IMR-90 (cell line): ENCODE measurements around the gene UNC13C. TPM values are rescaled to one million over a fixed set of nuclear protein-coding genes. Genes with fewer than 3 reads are reported as not detected.

ENCODE experiments used
- ATAC-seq: fragments of 200-7000 bp; cut with Tn5 transposase; 2 replicates; pipeline ENCODE4 v1.9.1; 2020; ENCODE audit warnings: low read depth, mild to moderate bottlenecking, moderate library complexity
- BruUV-seq: library from RNA; stranded (reverse); fragments of 400-500 nt; replicated peaks from 2 replicates; lab custom pipeline; 2021; lab: Mats Ljungman, UMichigan
- CTCF ChIA-PET: fragments of 300-600 bp; formaldehyde crosslinking; extraction: SDS; loops from one replicate; lab custom pipeline; 2021; ENCODE audit warnings: antibody characterized with exemption; lab: Yijun Ruan, JAX
- POLR2A ChIA-PET: fragments of 300-600 bp; sonication (Branson Sonifier 250); formaldehyde crosslinking; loops from one replicate; lab custom pipeline; 2022; ENCODE audit warnings: antibody characterized with exemption; ENCODE audit not compliant: unreplicated experiment; lab: Charles Lee
- DNase-seq: peaks from one replicate; pipeline ENCODE4 v3.0.0; 2013
- H2AFZ ChIP-seq: replicated peaks from 2 replicates; pipeline ENCODE3; 2013; ENCODE audit warnings: low read length, mild to moderate bottlenecking; ENCODE audit not compliant: poor library complexity
- H2AK5ac ChIP-seq: 2 replicates; pipeline ENCODE4 v1.6.1; 2013; ENCODE audit warnings: low read depth, low read length, inconsistent platforms
- H2AK9ac ChIP-seq: replicated peaks from 2 replicates; pipeline ENCODE3; 2013; ENCODE audit warnings: mild to moderate bottlenecking, low read depth, low read length, moderate library complexity; ENCODE audit not compliant: poor library complexity
- H2BK120ac ChIP-seq: 2 replicates; pipeline ENCODE4 v1.6.1; 2013; ENCODE audit warnings: low read depth, low read length, inconsistent platforms
- H2BK15ac ChIP-seq: 3 replicates; pipeline ENCODE4 v1.6.1; 2013; ENCODE audit warnings: low read depth, low read length, inconsistent platforms
- H2BK20ac ChIP-seq: 2 replicates; pipeline ENCODE4 v1.6.1; 2013; ENCODE audit warnings: low read depth, mild to moderate bottlenecking, inconsistent platforms, low read length, moderate library complexity
- H2BK5ac ChIP-seq: 2 replicates; pipeline ENCODE4 v1.6.1; 2013; ENCODE audit warnings: mild to moderate bottlenecking, low read depth, low read length, inconsistent platforms; ENCODE audit not compliant: poor library complexity, severe bottlenecking
- H3K14ac ChIP-seq: replicated peaks from 2 replicates; pipeline ENCODE4 v1.6.1; 2013; ENCODE audit warnings: low read depth, low read length, inconsistent platforms
- H3K18ac ChIP-seq: 2 replicates; pipeline ENCODE4 v1.6.1; 2013; ENCODE audit warnings: low read depth, low read length, control low read depth
- H3K23ac ChIP-seq: 2 replicates; pipeline ENCODE4 v1.6.1; 2013; ENCODE audit warnings: low read depth, low read length, inconsistent platforms
- H3K27ac ChIP-seq: 2 replicates; pipeline ENCODE4 v1.5.1; 2013; ENCODE audit warnings: mild to moderate bottlenecking, control low read depth, low read length; ENCODE audit not compliant: insufficient read depth
- H3K27me3 ChIP-seq: 2 replicates; pipeline ENCODE4 v1.6.1; 2013; ENCODE audit warnings: low read length; ENCODE audit not compliant: control insufficient read depth, insufficient read depth
- H3K36me3 ChIP-seq: 2 replicates; pipeline ENCODE4 v1.6.1; 2013; ENCODE audit warnings: low read length, mixed read lengths; ENCODE audit not compliant: control insufficient read depth, insufficient read depth
- H3K4ac ChIP-seq: 2 replicates; pipeline ENCODE4 v1.6.1; 2013; ENCODE audit warnings: low read depth, low read length, inconsistent platforms
- H3K4me1 ChIP-seq: 2 replicates; pipeline ENCODE4 v1.6.1; 2013; ENCODE audit warnings: low read length, mixed read lengths; ENCODE audit not compliant: control insufficient read depth, insufficient read depth
- H3K4me2 ChIP-seq: 2 replicates; pipeline ENCODE4 v1.6.1; 2013; ENCODE audit warnings: low read depth, mild to moderate bottlenecking, control low read depth, low read length, moderate library complexity
- H3K4me3 ChIP-seq: 2 replicates; pipeline ENCODE4 v1.5.1; 2013; ENCODE audit warnings: low read depth, mild to moderate bottlenecking, control low read depth, low read length, moderate library complexity; ENCODE audit not compliant: insufficient read depth
- H3K56ac ChIP-seq: 2 replicates; pipeline ENCODE4 v1.6.1; 2013; ENCODE audit warnings: low read length, inconsistent platforms; ENCODE audit not compliant: insufficient read depth; ENCODE audit errors: extremely low read depth
- H3K79me1 ChIP-seq, 2 experiments: 2 replicates each; pipeline ENCODE4 v1.6.1; 2013; ENCODE audit warnings: low read length in 2 of 2, inconsistent platforms in 1 of 2, low read depth in 1 of 2
- H3K9ac ChIP-seq: 2 replicates; pipeline ENCODE4 v1.6.1; 2013; ENCODE audit warnings: low read depth, low read length, control low read depth
- H3K9me1 ChIP-seq: 2 replicates; pipeline ENCODE4 v1.6.1; 2013; ENCODE audit warnings: low read length, inconsistent platforms; ENCODE audit not compliant: insufficient read depth
- H3K9me3 ChIP-seq: 2 replicates; pipeline ENCODE4 v1.6.1; 2013; ENCODE audit warnings: low read length; ENCODE audit not compliant: control insufficient read depth, insufficient read depth
- H4K20me1 ChIP-seq: 2 replicates; pipeline ENCODE4 v1.6.1; 2013; ENCODE audit warnings: low read length, inconsistent platforms; ENCODE audit not compliant: insufficient read depth
- H4K5ac ChIP-seq: 2 replicates; pipeline ENCODE4 v1.6.1; 2013; ENCODE audit warnings: mild to moderate bottlenecking, low read depth, low read length, control low read depth
- H4K8ac ChIP-seq, 2 experiments: 2 replicates each; pipeline ENCODE4 v1.6.1; 2013; ENCODE audit warnings: low read depth in 2 of 2, low read length in 2 of 2, control low read depth in 1 of 2, inconsistent platforms in 1 of 2
- H4K91ac ChIP-seq: 2 replicates; pipeline ENCODE4 v1.6.1; 2013; ENCODE audit warnings: low read depth, low read length, inconsistent platforms; ENCODE audit not compliant: insufficient read depth
- BHLHE40 ChIP-seq: fragments of 150-350 bp; IDR thresholded peaks from 2 replicates; pipeline ENCODE4 v1.6.1; 2016; ENCODE audit warnings: mild to moderate bottlenecking, low read depth, low read length
- CEBPB ChIP-seq: IDR thresholded peaks from 2 replicates; pipeline ENCODE4 v1.6.1; 2012; ENCODE audit warnings: low read depth, low read length, improper control_type of control experiment
- CHD1 ChIP-seq: IDR thresholded peaks from 2 replicates; pipeline ENCODE4 v1.6.1; 2012; ENCODE audit warnings: low read depth, low read length, improper control_type of control experiment
- ELK1 ChIP-seq: fragments of 150-350 bp; IDR thresholded peaks from 2 replicates; pipeline ENCODE4 v1.6.1; 2016; ENCODE audit warnings: low read depth, mild to moderate bottlenecking, low read length, moderate library complexity, borderline replicate concordance
- FOS ChIP-seq: fragments of 150-350 bp; IDR thresholded peaks from 2 replicates; pipeline ENCODE4 v1.6.1; 2016; ENCODE audit warnings: low read depth, low read length
- MAFK ChIP-seq: IDR thresholded peaks from 2 replicates; pipeline ENCODE4 v1.6.1; 2012; ENCODE audit warnings: low read depth, low read length, improper control_type of control experiment
- MAZ ChIP-seq: IDR thresholded peaks from 2 replicates; pipeline ENCODE4 v1.6.1; 2012; ENCODE audit warnings: low read depth, mild to moderate bottlenecking, low read length, improper control_type of control experiment, moderate library complexity, borderline replicate concordance
- MXI1 ChIP-seq: IDR thresholded peaks from 2 replicates; pipeline ENCODE4 v1.6.1; 2012; ENCODE audit warnings: low read depth, mild to moderate bottlenecking, low read length, moderate library complexity, borderline replicate concordance
- NFE2L2 ChIP-seq: fragments of 150-350 bp; IDR thresholded peaks from 2 replicates; pipeline ENCODE4 v1.6.1; 2016; ENCODE audit warnings: low read depth, mild to moderate bottlenecking, low read length
- POLR2A ChIP-seq: IDR thresholded peaks from 2 replicates; pipeline ENCODE4 v1.6.1; 2012; ENCODE audit warnings: mild to moderate bottlenecking, low read depth, low read length
- RAD21 ChIP-seq: IDR thresholded peaks from 2 replicates; pipeline ENCODE4 v1.6.1; 2012; ENCODE audit warnings: low read length, improper control_type of control experiment
- RCOR1 ChIP-seq: IDR thresholded peaks from 2 replicates; pipeline ENCODE4 v1.6.1; 2012; ENCODE audit warnings: mild to moderate bottlenecking, low read length, improper control_type of control experiment; ENCODE audit not compliant: insufficient replicate concordance
- RFX5 ChIP-seq: IDR thresholded peaks from 2 replicates; pipeline ENCODE4 v1.8.0; 2012; ENCODE audit warnings: low read depth, mild to moderate bottlenecking, low read length, moderate library complexity
- SMC3 ChIP-seq: fragments of 150-350 bp; IDR thresholded peaks from 2 replicates; pipeline ENCODE4 v1.6.1; 2016; ENCODE audit warnings: low read depth, mild to moderate bottlenecking, antibody characterized with exemption, low read length, moderate library complexity
- USF2 ChIP-seq: fragments of 150-350 bp; IDR thresholded peaks from 2 replicates; pipeline ENCODE4 v1.6.1; 2017; ENCODE audit warnings: mild to moderate bottlenecking, antibody characterized with exemption, low read length, low read depth
- WGBS, 2 experiments: methylation state at CpG; one replicate each; pipeline versions ENCODE4 v1.1.5 to v1.1.7; 2013; ENCODE audit warnings: missing lambda C conversion rate in 2 of 2; ENCODE audit not compliant: insufficient read length in 1 of 2; ENCODE audit errors: extremely low coverage in 2 of 2; 5-methylcytosine and 5-hydroxymethylcytosine counted together
- dilution Hi-C: fragments of 300-500 bp; cut with HindIII; formaldehyde crosslinking; loops from one replicate; pipeline ENCODE4 v1.14.3; 2018; ENCODE audit warnings: low sequenced_read_pairs; ENCODE audit not compliant: unreplicated experiment
- in situ Hi-C: fragments of 300-500 bp; cut with MboI; formaldehyde crosslinking; loops from 3 replicates; pipeline ENCODE4 v1.14.3; 2019; ENCODE audit warnings: low sequenced_read_pairs, inconsistent platforms, mixed read lengths
- intact Hi-C: fragments of 100-400 bp; cut with micrococcal nuclease; formaldehyde crosslinking; loops from 2 replicates; pipeline ENCODE4 v1.10.0; 2022
- polyA plus RNA-seq, 3 experiments: library from polyadenylated mRNA; depleted of rRNA; stranded (reverse); fragments of >200 nt; gene quantifications; 2 replicates each; pipeline ENCODE4 v1.2.3, GENCODE V29; 2012; ENCODE audit warnings: low replicate concordance in 1 of 3
- total RNA-seq: library from RNA; depleted of rRNA; stranded (reverse); fragments of >200 nt; gene quantifications from 2 replicates; pipeline ENCODE4 v1.2.3, GENCODE V29; 2012
- TF ChIP-seq, protein P1 (sequence below): conservative IDR thresholded peaks from 2 replicates; pipeline ENCODE4 v1.5.1; 2012; ENCODE audit warnings: mild to moderate bottlenecking, low read depth, low read length, improper control_type of control experiment

Gene UNC13C
- total and polyA plus RNA-seq, 2 of the 4 experiments (the other 2 are of a cell fraction): not detected

- no peak overlapping the region for H2BK120ac ChIP-seq
- H3K79me1 ChIP-seq: no peaks in the 10 kb centered on the region
- no peak overlapping the region for H4K91ac ChIP-seq
- no peak for ATAC-seq
- H3K4me2 ChIP-seq: no peak overlapping the region
- H3K9ac ChIP-seq: no peak overlapping the region
- no peak overlapping the region for H4K5ac ChIP-seq
- no peak overlapping the region for H2BK15ac ChIP-seq
- H2BK5ac ChIP-seq: no peak overlapping the region
- H3K9me3 ChIP-seq: no peaks in the 10 kb centered on the region; the same call in 1 of the 2 replicates
- no peak overlapping the region for H2BK20ac ChIP-seq
- H3K4me1 ChIP-seq: no peaks in the 10 kb centered on the region
- no peak overlapping the region for H2AK5ac ChIP-seq
- WGBS, 2 experiments: no CpG with 5 or more reads among the region's 1 CpG
- no peak overlapping the region for H3K4me3 ChIP-seq
- no peaks in the 10 kb centered on the region for H4K20me1 ChIP-seq
- no peak overlapping the region for H3K14ac ChIP-seq
- H3K9me1 ChIP-seq: no peaks in the 10 kb centered on the region
- no peak overlapping the region for H3K18ac ChIP-seq
- no peak overlapping the region for H3K27ac ChIP-seq
- no peak overlapping the region for H3K56ac ChIP-seq
- DNase-seq: no peak
- no peaks in the 10 kb centered on the region for H3K27me3 ChIP-seq
- intact Hi-C loops (no loop called here), dilution Hi-C loops (no loop called here), in situ Hi-C loops (no loop called here)
- ChIA-PET CTCF (no interaction called here), POLR2A (no interaction called here)
- BruUV-seq: no TSS peak
- no peak overlapping the region for H4K8ac ChIP-seq
- TF ChIP-seq RCOR1: no peak
- no peak for TF ChIP-seq BHLHE40
- TF ChIP-seq USF2: no peak
- TF ChIP-seq FOS: no peak
- TF ChIP-seq NFE2L2: no peak
- TF ChIP-seq POLR2A: no peak
- TF ChIP-seq, protein P1, sequence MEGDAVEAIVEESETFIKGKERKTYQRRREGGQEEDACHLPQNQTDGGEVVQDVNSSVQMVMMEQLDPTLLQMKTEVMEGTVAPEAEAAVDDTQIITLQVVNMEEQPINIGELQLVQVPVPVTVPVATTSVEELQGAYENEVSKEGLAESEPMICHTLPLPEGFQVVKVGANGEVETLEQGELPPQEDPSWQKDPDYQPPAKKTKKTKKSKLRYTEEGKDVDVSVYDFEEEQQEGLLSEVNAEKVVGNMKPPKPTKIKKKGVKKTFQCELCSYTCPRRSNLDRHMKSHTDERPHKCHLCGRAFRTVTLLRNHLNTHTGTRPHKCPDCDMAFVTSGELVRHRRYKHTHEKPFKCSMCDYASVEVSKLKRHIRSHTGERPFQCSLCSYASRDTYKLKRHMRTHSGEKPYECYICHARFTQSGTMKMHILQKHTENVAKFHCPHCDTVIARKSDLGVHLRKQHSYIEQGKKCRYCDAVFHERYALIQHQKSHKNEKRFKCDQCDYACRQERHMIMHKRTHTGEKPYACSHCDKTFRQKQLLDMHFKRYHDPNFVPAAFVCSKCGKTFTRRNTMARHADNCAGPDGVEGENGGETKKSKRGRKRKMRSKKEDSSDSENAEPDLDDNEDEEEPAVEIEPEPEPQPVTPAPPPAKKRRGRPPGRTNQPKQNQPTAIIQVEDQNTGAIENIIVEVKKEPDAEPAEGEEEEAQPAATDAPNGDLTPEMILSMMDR: no peak
- TF ChIP-seq MAFK: no peak
- TF ChIP-seq CHD1: no peak
- no peak for TF ChIP-seq MXI1
- TF ChIP-seq ELK1: no peak
- TF ChIP-seq MAZ: no peak
- no peak for TF ChIP-seq RFX5
- TF ChIP-seq RAD21: no peak
- TF ChIP-seq SMC3: no peak
- TF ChIP-seq CEBPB: no peak
- no peak overlapping the region for H2AFZ ChIP-seq
- H3K36me3 ChIP-seq: no peaks in the 10 kb centered on the region
- no peak overlapping the region for H3K4ac ChIP-seq
- H2AK9ac ChIP-seq: no peak overlapping the region
- H3K23ac ChIP-seq: no peak overlapping the region
Observed at GRCh38 chr15:54305138-54305537, 326.9 kb downstream of the UNC13C start.
